ENCODE measurements around the gene MAPRE2. TPM values are rescaled to one million over a fixed set of nuclear protein-coding genes. Genes with fewer than 3 reads are reported as not detected.

Gene MAPRE2
- total RNA-seq, 1 experiment from 2014 or later = 2.8 TPM

DNA sequence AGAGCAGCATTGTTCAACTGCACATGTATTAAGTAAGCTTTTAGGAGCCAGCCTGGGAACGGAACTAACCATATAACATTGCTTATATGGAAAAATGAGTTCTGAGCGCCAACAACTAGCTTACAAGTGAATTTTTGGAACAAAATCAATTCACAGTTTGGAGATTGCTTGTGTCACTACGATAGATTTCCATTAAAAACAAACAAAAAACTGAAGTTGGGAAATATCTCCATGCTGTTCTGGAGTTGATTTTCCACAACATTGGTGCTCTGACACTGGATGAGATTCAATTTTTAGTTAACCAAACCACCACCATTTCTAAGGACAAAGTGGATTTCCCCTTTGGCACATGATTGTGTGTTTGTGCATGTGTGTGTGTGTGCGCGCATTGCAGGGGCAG, 142.7 kb downstream of the MAPRE2 start:
- Histone ChIP-seq H4K20me1 (ENCODE audit: low read length) (no peaks in the 10 kb centered on the region), H3K9ac (ENCODE audit: low read length) (no peak overlapping the region), H3F3A (ENCODE audit: low read length, unreplicated experiment) (no peaks in the 10 kb centered on the region), H3K9me2 (replicated peaks; ENCODE audit: low read length) (no peaks in the 10 kb centered on the region), H3K4me3 (ENCODE audit: low read length) (no peak overlapping the region), H3K4me2 (ENCODE audit: low read length) (no peak overlapping the region), H2AFZ (ENCODE audit: low read length) (no peak overlapping the region), H3K79me2 (ENCODE audit: low read length) (no peaks in the 10 kb centered on the region), H3K27me3 (ENCODE audit: low read length) (no peaks in the 10 kb centered on the region), H3K9me3 (ENCODE audit: low read length) (no peaks in the 10 kb centered on the region), H3K4me1 (ENCODE audit: insufficient read depth, low read length) (no peaks in the 10 kb centered on the region), H3K27ac (ENCODE audit: low read length) (no peak overlapping the region), H3K36me3 (ENCODE audit: low read depth, low read length) (no peaks in the 10 kb centered on the region)
- BruUV-seq (replicated peaks) = no TSS peak
- TF ChIP-seq, protein P1, sequence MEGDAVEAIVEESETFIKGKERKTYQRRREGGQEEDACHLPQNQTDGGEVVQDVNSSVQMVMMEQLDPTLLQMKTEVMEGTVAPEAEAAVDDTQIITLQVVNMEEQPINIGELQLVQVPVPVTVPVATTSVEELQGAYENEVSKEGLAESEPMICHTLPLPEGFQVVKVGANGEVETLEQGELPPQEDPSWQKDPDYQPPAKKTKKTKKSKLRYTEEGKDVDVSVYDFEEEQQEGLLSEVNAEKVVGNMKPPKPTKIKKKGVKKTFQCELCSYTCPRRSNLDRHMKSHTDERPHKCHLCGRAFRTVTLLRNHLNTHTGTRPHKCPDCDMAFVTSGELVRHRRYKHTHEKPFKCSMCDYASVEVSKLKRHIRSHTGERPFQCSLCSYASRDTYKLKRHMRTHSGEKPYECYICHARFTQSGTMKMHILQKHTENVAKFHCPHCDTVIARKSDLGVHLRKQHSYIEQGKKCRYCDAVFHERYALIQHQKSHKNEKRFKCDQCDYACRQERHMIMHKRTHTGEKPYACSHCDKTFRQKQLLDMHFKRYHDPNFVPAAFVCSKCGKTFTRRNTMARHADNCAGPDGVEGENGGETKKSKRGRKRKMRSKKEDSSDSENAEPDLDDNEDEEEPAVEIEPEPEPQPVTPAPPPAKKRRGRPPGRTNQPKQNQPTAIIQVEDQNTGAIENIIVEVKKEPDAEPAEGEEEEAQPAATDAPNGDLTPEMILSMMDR (conservative IDR thresholded peaks at IDR 0.05; ENCODE audit: low read depth, low read length) = no peak
- TF ChIP-seq EZH2 (IDR thresholded peaks at IDR 0.05; ENCODE audit: low read length, unreplicated experiment) (no peak), EZH2phosphoT487 (IDR thresholded peaks at IDR 0.05; ENCODE audit: borderline replicate concordance, low read length) (no peak)
- POLR2A ChIA-PET (ENCODE audit: unreplicated experiment) = no interaction called here
- CTCF ChIA-PET = no interaction called here
- ATAC-seq (no peak), DNase-seq (no peak)
- intact Hi-C loops (cut with micrococcal nuclease) = no loop called here

DNA sequence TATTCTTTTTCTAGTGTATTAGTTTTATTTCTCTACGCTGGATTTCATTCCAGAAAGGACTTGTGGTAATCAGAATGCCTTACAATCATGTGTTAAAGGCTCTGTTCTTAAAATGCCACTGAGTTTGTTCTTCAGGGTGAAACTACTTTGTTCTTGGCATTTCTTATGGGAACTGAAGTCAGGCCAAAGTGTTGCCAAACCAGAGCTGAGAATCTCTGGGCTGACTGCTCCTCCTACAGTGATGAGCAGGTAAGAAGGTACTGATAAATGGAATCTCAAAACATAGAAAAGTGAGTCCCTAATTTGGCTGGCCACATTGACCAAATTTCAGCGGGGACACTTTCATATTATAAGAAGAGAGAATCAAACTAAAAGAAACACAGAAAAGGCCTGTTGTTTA, 144.6 kb downstream of the MAPRE2 start:
- POLR2A ChIA-PET (ENCODE audit: unreplicated experiment) = no interaction called here
- Histone ChIP-seq H3K9me3 (ENCODE audit: low read length) (no peaks in the 10 kb centered on the region), H3K79me2 (ENCODE audit: low read length) (no peaks in the 10 kb centered on the region), H3K36me3 (ENCODE audit: low read depth, low read length) (no peaks in the 10 kb centered on the region), H3K27me3 (ENCODE audit: low read length) (no peaks in the 10 kb centered on the region), H2AFZ (ENCODE audit: low read length) (no peak overlapping the region), H3K4me2 (ENCODE audit: low read length) (no peak overlapping the region), H3K27ac (ENCODE audit: low read length) (no peak overlapping the region), H3K9me2 (replicated peaks; ENCODE audit: low read length) (no peaks in the 10 kb centered on the region), H4K20me1 (ENCODE audit: low read length) (no peaks in the 10 kb centered on the region), H3K4me1 (ENCODE audit: insufficient read depth, low read length) (no peaks in the 10 kb centered on the region), H3K9ac (ENCODE audit: low read length) (no peak overlapping the region), H3K4me3 (ENCODE audit: low read length) (no peak overlapping the region), H3F3A (ENCODE audit: low read length, unreplicated experiment) (no peaks in the 10 kb centered on the region)
- BruUV-seq (replicated peaks) = no TSS peak
- ATAC-seq (no peak), DNase-seq (no peak)
- no peak for TF ChIP-seq EZH2phosphoT487 (IDR thresholded peaks at IDR 0.05; ENCODE audit: borderline replicate concordance, low read length)
- TF ChIP-seq EZH2 (IDR thresholded peaks at IDR 0.05; ENCODE audit: low read length, unreplicated experiment) = no peak
- CTCF ChIA-PET = no interaction called here
- intact Hi-C loops (cut with micrococcal nuclease) = no loop called here

DNA sequence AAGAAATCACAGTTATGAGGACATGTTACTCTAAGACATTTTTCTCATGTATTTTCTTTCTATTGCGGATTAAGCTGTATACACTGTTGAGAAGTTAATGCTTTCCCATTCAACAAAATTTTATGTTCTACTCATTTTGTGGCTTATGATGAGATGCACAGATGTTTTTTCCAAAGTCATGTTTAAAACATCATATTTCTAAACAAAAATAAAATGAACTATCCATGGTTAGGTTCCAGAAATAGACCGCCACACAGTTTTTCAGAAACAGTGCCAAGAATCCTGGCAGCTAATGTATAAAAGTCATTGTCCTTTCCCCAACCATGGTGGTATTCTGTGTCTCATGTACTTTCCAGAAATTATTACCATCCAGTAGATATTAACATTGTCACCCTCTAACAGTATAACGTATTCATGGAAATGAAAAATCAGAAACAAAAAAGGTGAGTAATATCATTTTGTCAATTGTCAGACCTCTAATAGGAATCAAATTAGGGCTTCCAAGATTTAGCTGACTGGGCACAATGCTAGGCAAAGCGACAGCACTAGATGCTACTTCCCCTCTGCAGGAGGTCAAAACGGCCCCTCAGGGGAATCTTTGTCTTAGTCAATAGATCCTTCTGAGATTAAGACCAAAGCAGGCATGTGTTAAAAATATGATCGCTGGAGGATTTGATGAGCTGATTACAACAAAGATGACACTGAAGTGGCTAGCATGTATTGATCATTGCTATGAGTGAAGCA, 145.2 kb downstream of the MAPRE2 start:
- Histone ChIP-seq H4K20me1 (ENCODE audit: low read length) (no peaks in the 10 kb centered on the region), H3K9ac (ENCODE audit: low read length) (no peak overlapping the region), H3K9me2 (replicated peaks; ENCODE audit: low read length) (no peaks in the 10 kb centered on the region), H3K4me2 (ENCODE audit: low read length) (no peak overlapping the region), H3K27me3 (ENCODE audit: low read length) (no peaks in the 10 kb centered on the region), H3K27ac (ENCODE audit: low read length) (no peak overlapping the region), H3K9me3 (ENCODE audit: low read length) (no peaks in the 10 kb centered on the region), H3K4me1 (ENCODE audit: insufficient read depth, low read length) (no peaks in the 10 kb centered on the region), H3K36me3 (ENCODE audit: low read depth, low read length) (no peaks in the 10 kb centered on the region), H3F3A (ENCODE audit: low read length, unreplicated experiment) (no peaks in the 10 kb centered on the region), H3K79me2 (ENCODE audit: low read length) (no peaks in the 10 kb centered on the region), H3K4me3 (ENCODE audit: low read length) (no peak overlapping the region), H2AFZ (ENCODE audit: low read length) (no peak overlapping the region)
- intact Hi-C loops (cut with micrococcal nuclease) = no loop called here
- ATAC-seq (no peak), DNase-seq (no peak)
- ChIA-PET CTCF (no interaction called here), POLR2A (ENCODE audit: unreplicated experiment) (no interaction called here)
- BruUV-seq (replicated peaks) = no TSS peak
- TF ChIP-seq EZH2 (IDR thresholded peaks at IDR 0.05; ENCODE audit: low read length, unreplicated experiment) (no peak), EZH2phosphoT487 (IDR thresholded peaks at IDR 0.05; ENCODE audit: borderline replicate concordance, low read length) (no peak)
- TF ChIP-seq, protein P1 (conservative IDR thresholded peaks at IDR 0.05; ENCODE audit: low read depth, low read length) = no peak
